Measurements from ENCODE around the gene NOVA2.

Gene NOVA2

DNA sequence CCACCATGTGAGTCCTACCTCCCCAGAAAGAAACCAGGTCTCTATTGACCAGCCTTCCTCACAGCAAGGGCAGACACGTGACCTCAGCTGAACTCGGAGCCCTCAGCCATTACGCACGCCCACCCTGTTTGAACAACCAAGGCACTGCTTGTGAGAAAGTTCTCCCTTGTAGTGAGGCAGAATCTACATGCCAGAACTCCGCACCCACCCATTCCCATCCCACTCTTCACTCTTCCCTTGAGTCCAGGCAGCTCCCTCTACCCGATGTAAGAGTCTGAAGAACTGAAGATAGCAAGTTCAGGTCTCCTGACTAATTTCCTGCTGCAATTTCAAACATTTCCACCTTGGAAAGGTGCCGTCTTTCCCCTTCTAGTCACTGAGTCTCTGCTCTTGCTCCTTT lies 6.4 kb downstream of the NOVA2 start:
- Histone ChIP-seq H3K4me3 (ENCODE audit: low read depth in 1 of 5, low read length in 5 of 5) (no peak overlapping the region), H3K9me3 (ENCODE audit: control insufficient read depth in 5 of 5, low read length in 5 of 5) (no peaks in the 10 kb centered on the region), H3K4me1 (ENCODE audit: control insufficient read depth in 5 of 5, insufficient read depth in 5 of 5, low read length in 5 of 5) (peaks cover 2 to 31% (median 16%) of the 10 kb centered on the region in 5 donors), H3K9ac (ENCODE audit: low read length in 5 of 5) (no peak overlapping the region), H3K36me3 (ENCODE audit: control insufficient read depth in 5 of 5, insufficient read depth in 5 of 5, low read length in 5 of 5) (peaks cover 0 to 5% (median 0%) of the 10 kb centered on the region in 5 donors), H3K27ac (ENCODE audit: low read depth, low read length) (no peak overlapping the region), H3K27me3 (ENCODE audit: control insufficient read depth in 5 of 5, insufficient read depth in 4 of 5, low read length in 5 of 5) (peaks cover 19 to 35% (median 23%) of the 10 kb centered on the region in 5 donors)

DNA sequence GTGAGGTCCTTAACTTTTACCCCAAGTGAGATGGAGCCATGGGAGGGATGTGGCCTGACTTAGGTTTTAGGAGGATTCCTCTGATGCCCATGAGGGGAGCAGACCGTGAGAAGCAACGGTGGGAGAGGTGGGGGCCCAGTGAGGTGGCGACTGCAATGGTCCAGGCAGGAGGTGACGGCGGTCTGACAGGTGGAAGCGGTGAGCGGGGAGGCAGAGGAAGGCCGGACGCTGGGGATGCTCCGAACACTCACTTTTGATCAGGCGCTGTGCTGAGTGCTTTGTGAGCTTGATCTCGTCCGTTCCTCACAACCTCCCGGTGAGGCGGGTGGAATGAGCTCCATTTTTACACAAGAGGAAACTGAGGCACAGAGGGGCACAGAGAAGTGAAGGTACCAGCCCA lies 11.6 kb downstream of the NOVA2 start:
- Histone ChIP-seq H3K9ac (ENCODE audit: low read length in 5 of 5) (no peak overlapping the region), H3K27me3 (ENCODE audit: control insufficient read depth in 5 of 5, insufficient read depth in 4 of 5, low read length in 5 of 5) (peaks cover 9 to 30% (median 12%) of the 10 kb centered on the region in 5 donors), H3K9me3 (ENCODE audit: control insufficient read depth in 5 of 5, low read length in 5 of 5) (no peaks in the 10 kb centered on the region), H3K27ac (ENCODE audit: low read depth, low read length) (no peak overlapping the region), H3K4me3 (ENCODE audit: low read depth in 1 of 5, low read length in 5 of 5) (no peak overlapping the region), H3K36me3 (ENCODE audit: control insufficient read depth in 5 of 5, insufficient read depth in 5 of 5, low read length in 5 of 5) (peaks cover 0 to 14% (median 6%) of the 10 kb centered on the region in 5 donors), H3K4me1 (ENCODE audit: control insufficient read depth in 5 of 5, insufficient read depth in 5 of 5, low read length in 5 of 5) (peaks cover 0 to 47% (median 5%) of the 10 kb centered on the region in 5 donors)

DNA sequence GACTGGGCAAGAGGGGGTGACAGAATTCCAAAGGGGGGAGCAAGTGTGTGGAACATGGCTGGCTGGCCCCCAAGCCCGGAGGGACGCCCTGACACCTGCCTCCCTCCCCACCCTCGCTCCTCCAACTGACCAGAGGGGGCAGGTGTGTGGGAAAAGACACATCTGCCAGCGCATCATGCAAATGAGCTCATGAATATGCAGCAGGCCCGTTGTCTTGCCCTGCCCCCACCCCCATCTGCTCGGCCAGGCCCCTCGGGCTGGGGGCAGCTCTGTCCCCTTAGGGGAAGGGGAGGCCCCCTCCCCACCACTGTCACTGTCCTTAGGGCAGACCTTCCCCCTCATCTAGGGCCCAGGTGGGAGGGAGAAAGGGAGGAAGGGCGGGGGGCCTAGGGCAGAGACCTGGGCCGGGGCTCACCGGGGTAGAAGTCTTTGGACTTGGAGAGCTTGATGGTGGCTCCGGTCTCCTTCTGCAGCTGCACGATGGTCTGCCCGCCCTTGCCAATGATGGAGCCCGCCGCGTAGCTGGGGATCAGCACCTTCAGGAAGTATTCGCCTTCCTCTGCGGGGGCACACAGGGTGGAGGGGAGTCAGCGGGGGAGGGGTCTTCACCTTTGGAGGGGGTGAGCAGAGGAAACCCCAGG lies 12.9 kb downstream of the NOVA2 start:
- Histone ChIP-seq H3K4me1 (ENCODE audit: control insufficient read depth in 5 of 5, insufficient read depth in 5 of 5, low read length in 5 of 5) (peaks cover 0 to 56% (median 5%) of the 10 kb centered on the region in 5 donors), H3K36me3 (ENCODE audit: control insufficient read depth in 5 of 5, insufficient read depth in 5 of 5, low read length in 5 of 5) (peaks cover 0 to 14% (median 6%) of the 10 kb centered on the region in 5 donors), H3K27ac (ENCODE audit: low read depth, low read length) (no peak overlapping the region), H3K9me3 (ENCODE audit: control insufficient read depth in 5 of 5, low read length in 5 of 5) (no peaks in the 10 kb centered on the region), H3K4me3 (ENCODE audit: low read depth in 1 of 5, low read length in 5 of 5) (no peak overlapping the region), H3K9ac (ENCODE audit: low read length in 5 of 5) (no peak overlapping the region), H3K27me3 (ENCODE audit: control insufficient read depth in 5 of 5, insufficient read depth in 4 of 5, low read length in 5 of 5) (peaks cover 9 to 30% (median 11%) of the 10 kb centered on the region in 5 donors)

DNA sequence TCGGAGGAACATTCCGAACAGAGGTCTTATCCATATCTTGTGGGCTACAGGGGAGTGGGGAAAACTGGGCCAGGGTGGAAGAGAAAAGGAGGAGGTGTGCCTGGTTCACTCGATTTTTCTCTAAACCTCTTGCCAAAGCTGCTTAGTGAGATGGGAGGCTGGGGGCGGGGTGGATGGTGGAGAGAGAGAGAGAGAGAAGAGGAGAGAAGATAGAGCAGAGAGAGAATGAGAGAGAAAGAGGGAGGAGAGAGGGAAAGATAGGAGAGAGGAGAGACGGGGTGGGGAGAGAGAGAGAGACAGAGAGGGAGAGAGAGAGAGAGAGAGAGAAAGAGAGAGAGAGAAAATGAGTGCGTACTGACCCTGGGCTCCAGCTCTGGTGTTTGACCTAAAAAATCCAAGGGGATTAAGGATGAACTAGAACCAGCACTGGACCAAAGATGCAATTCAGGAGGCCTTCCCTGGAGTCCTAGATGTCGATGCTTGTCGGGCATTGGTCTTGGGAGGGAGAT lies 14.1 kb downstream of the NOVA2 start:
- Histone ChIP-seq H3K27ac (ENCODE audit: low read depth, low read length) (peak overlapping the region; percentile 57), H3K4me3 (ENCODE audit: low read depth in 1 of 5, low read length in 5 of 5) (no peak overlapping the region), H3K4me1 (ENCODE audit: control insufficient read depth in 5 of 5, insufficient read depth in 5 of 5, low read length in 5 of 5) (peaks cover 0 to 68% (median 5%) of the 10 kb centered on the region in 5 donors), H3K27me3 (ENCODE audit: control insufficient read depth in 5 of 5, insufficient read depth in 4 of 5, low read length in 5 of 5) (peaks cover 9 to 30% (median 16%) of the 10 kb centered on the region in 5 donors), H3K9ac (ENCODE audit: low read length in 5 of 5) (peak overlapping the region in 1 of 5 donors; percentile 4), H3K9me3 (ENCODE audit: control insufficient read depth in 5 of 5, low read length in 5 of 5) (no peaks in the 10 kb centered on the region), H3K36me3 (ENCODE audit: control insufficient read depth in 5 of 5, insufficient read depth in 5 of 5, low read length in 5 of 5) (peaks cover 0 to 14% (median 6%) of the 10 kb centered on the region in 5 donors)

DNA sequence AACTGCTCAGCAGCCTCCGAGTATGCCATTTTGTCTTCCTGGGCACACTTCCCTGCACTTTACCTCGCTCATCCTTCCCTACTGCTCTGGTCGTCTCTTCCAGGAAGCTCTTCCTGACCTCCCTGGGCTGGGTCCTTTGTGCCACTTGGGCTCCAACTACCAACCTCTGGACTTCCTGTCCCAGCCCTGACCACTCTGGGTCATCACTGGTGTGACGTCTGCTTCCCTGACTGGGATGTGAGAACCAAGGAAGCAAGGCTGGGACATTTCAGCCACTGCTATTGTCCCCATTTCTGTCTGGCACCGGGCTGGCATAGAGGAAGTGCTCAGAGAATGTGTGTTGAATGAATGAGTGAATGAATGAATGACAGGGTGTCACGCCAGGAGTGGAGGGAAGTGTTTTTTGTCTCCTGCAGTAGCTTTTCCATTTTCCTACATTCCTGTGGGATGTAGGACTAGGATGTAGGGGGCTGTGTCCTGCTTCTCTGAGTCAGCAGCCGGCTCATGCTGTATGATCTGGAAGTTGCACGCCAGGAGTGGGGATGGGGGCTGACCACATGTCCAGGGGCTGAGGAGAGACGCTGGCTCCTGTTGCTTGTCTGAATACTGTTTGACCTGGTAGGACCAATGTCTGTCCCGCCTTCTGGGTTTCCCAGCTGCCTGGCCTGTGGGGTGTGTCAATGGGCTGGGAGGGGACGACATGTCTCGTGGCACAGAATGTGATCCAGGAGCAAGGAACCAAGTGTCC lies 14.7 kb downstream of the NOVA2 start:
- peaks cover 0 to 74% (median 5%) of the 10 kb centered on the region in 5 donors for H3K4me1 ChIP-seq (ENCODE audit: control insufficient read depth in 5 of 5, insufficient read depth in 5 of 5, low read length in 5 of 5)
- H3K27me3 ChIP-seq (ENCODE audit: control insufficient read depth in 5 of 5, insufficient read depth in 4 of 5, low read length in 5 of 5): peaks cover 11 to 34% (median 16%) of the 10 kb centered on the region in 5 donors
- H3K9ac ChIP-seq (ENCODE audit: low read length in 5 of 5): no peak overlapping the region
- H3K27ac ChIP-seq (ENCODE audit: low read depth, low read length): peak overlapping the region; percentile 57
- H3K4me3 ChIP-seq (ENCODE audit: low read depth in 1 of 5, low read length in 5 of 5): no peak overlapping the region
- no peaks in the 10 kb centered on the region for H3K9me3 ChIP-seq (ENCODE audit: control insufficient read depth in 5 of 5, low read length in 5 of 5)
- peaks cover 0 to 14% (median 6%) of the 10 kb centered on the region in 5 donors for H3K36me3 ChIP-seq (ENCODE audit: control insufficient read depth in 5 of 5, insufficient read depth in 5 of 5, low read length in 5 of 5)

DNA sequence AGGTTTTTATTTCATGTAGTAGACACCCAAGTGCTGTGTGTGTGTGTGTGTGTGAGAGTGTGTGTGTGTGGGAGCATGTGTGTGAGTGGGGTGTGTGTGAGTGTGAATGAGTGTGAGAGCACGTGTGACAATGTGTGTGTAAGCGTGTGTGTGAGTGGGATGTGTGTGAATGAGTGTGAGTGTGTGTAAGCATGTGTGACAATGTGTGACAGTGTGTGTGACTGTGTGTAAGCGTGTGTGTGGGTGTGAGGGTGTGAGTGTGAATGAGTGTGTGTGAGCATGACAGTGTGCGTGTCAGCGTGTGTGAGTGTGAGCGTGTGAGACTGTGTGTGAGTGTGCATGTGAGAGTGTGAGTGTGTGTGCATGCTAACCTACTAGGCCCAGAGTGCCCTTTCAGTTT lies 15.3 kb downstream of the NOVA2 start:
- no peaks in the 10 kb centered on the region for H3K9me3 ChIP-seq (ENCODE audit: control insufficient read depth in 5 of 5, low read length in 5 of 5)
- H3K27me3 ChIP-seq (ENCODE audit: control insufficient read depth in 5 of 5, insufficient read depth in 4 of 5, low read length in 5 of 5): peaks cover 13 to 36% (median 18%) of the 10 kb centered on the region in 5 donors
- H3K36me3 ChIP-seq (ENCODE audit: control insufficient read depth in 5 of 5, insufficient read depth in 5 of 5, low read length in 5 of 5): peaks cover 0 to 15% (median 6%) of the 10 kb centered on the region in 5 donors
- peak overlapping the region; percentile 57 for H3K27ac ChIP-seq (ENCODE audit: low read depth, low read length)
- peaks cover 0 to 78% (median 7%) of the 10 kb centered on the region in 5 donors for H3K4me1 ChIP-seq (ENCODE audit: control insufficient read depth in 5 of 5, insufficient read depth in 5 of 5, low read length in 5 of 5)
- no peak overlapping the region for H3K4me3 ChIP-seq (ENCODE audit: low read depth in 1 of 5, low read length in 5 of 5)
- H3K9ac ChIP-seq (ENCODE audit: low read length in 5 of 5): no peak overlapping the region

DNA sequence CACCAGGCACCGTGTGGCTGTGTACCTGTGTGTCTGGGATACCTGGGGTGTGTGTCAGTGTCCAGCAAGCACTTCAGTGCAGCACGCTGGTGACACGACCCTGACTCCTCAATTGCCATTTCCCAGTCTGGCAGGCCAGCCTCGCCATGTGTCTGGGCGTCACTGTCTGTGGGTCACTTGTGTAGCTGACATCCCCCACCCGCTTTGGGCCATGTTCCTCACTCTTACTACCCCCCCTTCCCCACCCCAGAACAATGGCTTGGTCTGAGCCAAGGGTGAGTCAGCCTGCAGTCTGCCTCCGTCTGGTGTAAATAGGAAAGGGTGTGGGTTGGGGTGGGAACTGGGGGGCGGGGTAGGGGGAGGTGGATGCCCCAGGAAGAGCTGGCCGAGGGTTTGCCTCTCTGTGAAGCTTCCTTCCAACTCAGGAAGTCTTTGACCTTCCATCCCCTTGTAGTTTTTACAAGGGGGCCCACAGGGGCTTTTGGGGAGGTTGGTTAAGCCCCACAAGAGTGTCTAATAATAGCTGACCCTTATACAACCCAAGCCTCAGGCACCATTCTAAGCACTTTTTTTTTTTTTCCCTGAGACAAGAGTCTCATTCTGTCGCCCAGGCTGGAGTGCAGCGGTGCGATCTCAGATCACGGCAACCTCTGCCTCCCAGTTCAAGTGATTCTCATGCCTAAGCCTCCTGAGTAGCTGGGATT lies 17.6 kb downstream of the NOVA2 start:
- Histone ChIP-seq H3K4me1 (ENCODE audit: control insufficient read depth in 5 of 5, insufficient read depth in 5 of 5, low read length in 5 of 5) (peaks cover 0 to 75% (median 15%) of the 10 kb centered on the region in 5 donors), H3K4me3 (ENCODE audit: low read depth in 1 of 5, low read length in 5 of 5) (no peak overlapping the region), H3K27ac (ENCODE audit: low read depth, low read length) (peak overlapping the region; percentile 65), H3K9me3 (ENCODE audit: control insufficient read depth in 5 of 5, low read length in 5 of 5) (no peaks in the 10 kb centered on the region), H3K27me3 (ENCODE audit: control insufficient read depth in 5 of 5, insufficient read depth in 4 of 5, low read length in 5 of 5) (peaks cover 8 to 34% (median 18%) of the 10 kb centered on the region in 5 donors), H3K9ac (ENCODE audit: low read length in 5 of 5) (no peak overlapping the region), H3K36me3 (ENCODE audit: control insufficient read depth in 5 of 5, insufficient read depth in 5 of 5, low read length in 5 of 5) (peaks cover 0 to 13% (median 2%) of the 10 kb centered on the region in 5 donors)

DNA sequence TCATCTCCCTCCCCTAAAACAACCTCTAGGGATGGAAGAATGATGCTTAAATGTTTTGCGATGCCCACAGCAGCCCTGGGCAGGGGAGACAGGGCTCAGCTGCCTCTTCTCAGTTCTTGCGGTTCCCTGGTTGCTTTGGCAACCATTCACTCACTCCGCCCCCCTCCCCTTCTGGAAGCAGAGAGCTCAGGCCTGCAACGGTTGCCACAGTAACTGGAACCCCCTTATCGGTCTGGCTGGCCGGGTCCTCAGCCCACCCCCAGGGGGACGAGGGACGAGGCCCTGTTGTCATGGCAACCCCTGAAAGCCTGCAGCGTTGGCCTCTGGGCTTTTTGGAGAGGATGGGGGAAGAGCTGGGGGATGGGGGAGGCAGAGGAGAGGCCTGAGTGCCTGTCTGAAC lies 19.5 kb downstream of the NOVA2 start:
- Histone ChIP-seq H3K4me3 (ENCODE audit: low read depth in 1 of 5, low read length in 5 of 5) (no peak overlapping the region), H3K9me3 (ENCODE audit: control insufficient read depth in 5 of 5, low read length in 5 of 5) (no peaks in the 10 kb centered on the region), H3K36me3 (ENCODE audit: control insufficient read depth in 5 of 5, insufficient read depth in 5 of 5, low read length in 5 of 5) (peaks cover 0 to 10% (median 2%) of the 10 kb centered on the region in 5 donors), H3K27ac (ENCODE audit: low read depth, low read length) (peak overlapping the region; percentile 53), H3K27me3 (ENCODE audit: control insufficient read depth in 5 of 5, insufficient read depth in 4 of 5, low read length in 5 of 5) (peaks cover 4 to 23% (median 10%) of the 10 kb centered on the region in 5 donors), H3K4me1 (ENCODE audit: control insufficient read depth in 5 of 5, insufficient read depth in 5 of 5, low read length in 5 of 5) (peaks cover 0 to 57% (median 13%) of the 10 kb centered on the region in 5 donors), H3K9ac (ENCODE audit: low read length in 5 of 5) (no peak overlapping the region)

DNA sequence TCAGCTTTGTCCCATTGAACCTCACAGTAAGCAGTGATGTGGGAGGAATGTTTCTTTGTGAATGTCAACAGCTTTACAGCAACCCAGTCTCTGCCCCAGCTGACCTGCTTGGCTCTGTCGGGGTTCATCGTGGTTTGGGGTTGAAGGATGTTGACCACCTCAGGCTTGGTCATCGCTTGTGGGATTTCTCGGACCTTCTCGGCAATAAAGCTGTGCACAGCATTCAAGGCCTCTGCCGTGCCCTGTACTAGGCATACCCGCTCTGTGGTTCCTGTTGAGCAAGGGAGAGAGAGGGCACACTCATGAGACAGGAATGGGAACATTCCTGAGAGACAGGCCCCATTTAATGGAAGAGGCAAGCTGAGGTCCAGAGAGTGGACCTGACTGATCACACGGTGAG lies 20.0 kb downstream of the NOVA2 start:
- H3K4me3 ChIP-seq (ENCODE audit: low read depth in 1 of 5, low read length in 5 of 5): no peak overlapping the region
- H3K9ac ChIP-seq (ENCODE audit: low read length in 5 of 5): no peak overlapping the region
- H3K27me3 ChIP-seq (ENCODE audit: control insufficient read depth in 5 of 5, insufficient read depth in 4 of 5, low read length in 5 of 5): peaks cover 4 to 18% (median 9%) of the 10 kb centered on the region in 5 donors
- no peaks in the 10 kb centered on the region for H3K9me3 ChIP-seq (ENCODE audit: control insufficient read depth in 5 of 5, low read length in 5 of 5)
- peak overlapping the region; percentile 53 for H3K27ac ChIP-seq (ENCODE audit: low read depth, low read length)
- peaks cover 0 to 53% (median 10%) of the 10 kb centered on the region in 5 donors for H3K4me1 ChIP-seq (ENCODE audit: control insufficient read depth in 5 of 5, insufficient read depth in 5 of 5, low read length in 5 of 5)
- H3K36me3 ChIP-seq (ENCODE audit: control insufficient read depth in 5 of 5, insufficient read depth in 5 of 5, low read length in 5 of 5): peaks cover 0 to 10% (median 2%) of the 10 kb centered on the region in 5 donors
